ENCODE measurements around the gene DNAH12.

DNAH12 gene

DNA sequence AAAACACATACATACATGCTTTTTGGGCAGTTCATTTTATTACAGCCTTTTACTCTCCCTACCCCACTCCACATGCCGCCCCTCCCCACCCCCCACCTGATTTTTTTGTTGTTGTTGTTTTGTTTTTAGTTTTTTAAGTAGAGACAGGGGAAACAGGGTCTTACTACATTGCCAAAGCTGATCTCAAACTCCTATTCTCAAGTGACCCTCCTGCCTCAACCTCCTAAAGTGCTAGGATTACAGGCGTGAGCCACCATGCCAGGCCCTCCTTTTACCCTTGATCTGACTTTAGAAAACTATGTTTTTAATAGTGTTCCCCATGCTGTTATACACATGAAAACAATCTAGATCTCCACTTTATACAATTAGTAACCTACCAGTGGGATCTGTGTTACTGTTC, 26.7 kb upstream of the DNAH12 start:
- Histone ChIP-seq H3K36me3 (ENCODE audit: control insufficient read depth, low read length) (peaks cover 68% of the 10 kb centered on the region), H3K79me2 (ENCODE audit: control insufficient read depth, low read length) (peaks cover 28% of the 10 kb centered on the region)
- TF ChIP-seq, protein P1, sequence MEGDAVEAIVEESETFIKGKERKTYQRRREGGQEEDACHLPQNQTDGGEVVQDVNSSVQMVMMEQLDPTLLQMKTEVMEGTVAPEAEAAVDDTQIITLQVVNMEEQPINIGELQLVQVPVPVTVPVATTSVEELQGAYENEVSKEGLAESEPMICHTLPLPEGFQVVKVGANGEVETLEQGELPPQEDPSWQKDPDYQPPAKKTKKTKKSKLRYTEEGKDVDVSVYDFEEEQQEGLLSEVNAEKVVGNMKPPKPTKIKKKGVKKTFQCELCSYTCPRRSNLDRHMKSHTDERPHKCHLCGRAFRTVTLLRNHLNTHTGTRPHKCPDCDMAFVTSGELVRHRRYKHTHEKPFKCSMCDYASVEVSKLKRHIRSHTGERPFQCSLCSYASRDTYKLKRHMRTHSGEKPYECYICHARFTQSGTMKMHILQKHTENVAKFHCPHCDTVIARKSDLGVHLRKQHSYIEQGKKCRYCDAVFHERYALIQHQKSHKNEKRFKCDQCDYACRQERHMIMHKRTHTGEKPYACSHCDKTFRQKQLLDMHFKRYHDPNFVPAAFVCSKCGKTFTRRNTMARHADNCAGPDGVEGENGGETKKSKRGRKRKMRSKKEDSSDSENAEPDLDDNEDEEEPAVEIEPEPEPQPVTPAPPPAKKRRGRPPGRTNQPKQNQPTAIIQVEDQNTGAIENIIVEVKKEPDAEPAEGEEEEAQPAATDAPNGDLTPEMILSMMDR (IDR thresholded peaks at IDR 0.05; ENCODE audit: low read depth, low read length, poor library complexity, severe bottlenecking) = no peak
- no peak for TF ChIP-seq EZH2phosphoT487 (IDR thresholded peaks at IDR 0.05; ENCODE audit: borderline replicate concordance, low read length)

DNA sequence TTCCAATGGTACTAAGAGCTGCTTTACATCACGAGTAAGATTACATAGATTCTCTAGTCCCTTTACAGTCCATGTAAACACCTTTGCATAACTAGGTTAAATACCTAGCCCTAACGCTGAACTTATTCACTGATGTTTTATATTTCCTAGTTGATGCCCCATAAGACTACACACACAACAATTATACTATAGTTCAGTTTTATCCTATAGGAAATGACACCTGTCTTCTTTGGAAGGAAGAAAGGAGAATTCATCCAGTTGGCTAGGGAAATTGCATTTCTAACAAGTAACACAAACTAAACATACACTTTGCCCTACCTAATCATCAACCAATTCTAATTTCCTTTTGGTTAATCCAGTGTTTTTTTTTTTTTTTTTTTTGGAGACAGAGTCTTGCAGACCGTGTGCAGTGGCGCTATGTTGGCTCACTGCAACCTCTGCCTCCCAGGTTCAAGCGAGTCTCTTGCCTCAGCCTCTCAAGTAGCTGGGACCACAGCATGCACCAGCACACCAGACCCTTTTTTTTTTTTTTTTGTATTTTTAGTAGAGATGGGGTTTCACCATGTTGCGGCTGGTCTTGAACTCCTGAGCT, 25.8 kb upstream of the DNAH12 start:
- no peaks in the 10 kb centered on the region for H3K4me1 ChIP-seq (ENCODE audit: control insufficient read depth, low read length)

More for the DNA sequence above, 26.7 kb upstream of the DNAH12 start:
- Histone ChIP-seq H3K27me3 (ENCODE audit: control insufficient read depth, low read length) (no peaks in the 10 kb centered on the region), H3K4me1 (ENCODE audit: control insufficient read depth, low read length) (no peaks in the 10 kb centered on the region), H3F3A (ENCODE audit: control insufficient read depth, insufficient read depth) (peaks cover 6% of the 10 kb centered on the region), H3K9me3 (ENCODE audit: control insufficient read depth, insufficient read depth, low read length) (no peaks in the 10 kb centered on the region), H3K4me3 (ENCODE audit: low read length) (no peak overlapping the region), H3K9me2 (replicated peaks; ENCODE audit: control insufficient read depth, low read length) (no peaks in the 10 kb centered on the region), H3K27ac (ENCODE audit: low read depth, low read length) (no peak overlapping the region), H4K20me1 (ENCODE audit: control insufficient read depth, insufficient read depth, low read depth, low read length) (no peaks in the 10 kb centered on the region), H3K4me2 (ENCODE audit: low read length) (no peak overlapping the region)

GRCh38 chr3:57559526-57559925, 15.4 kb upstream of the DNAH12 start:
- Histone ChIP-seq H3K9me2 (replicated peaks; ENCODE audit: control insufficient read depth, low read length) (no peaks in the 10 kb centered on the region), H3K4me2 (ENCODE audit: low read length) (peak overlapping the region; percentile 96), H3K4me1 (ENCODE audit: control insufficient read depth, low read length) (peaks cover 26% of the 10 kb centered on the region), H4K20me1 (ENCODE audit: control insufficient read depth, insufficient read depth, low read depth, low read length) (peaks cover 11% of the 10 kb centered on the region), H3K27me3 (ENCODE audit: control insufficient read depth, low read length) (no peaks in the 10 kb centered on the region), H3K9me3 (ENCODE audit: control insufficient read depth, insufficient read depth, low read length) (no peaks in the 10 kb centered on the region), H3K79me2 (ENCODE audit: control insufficient read depth, low read length) (peaks cover 94% of the 10 kb centered on the region), H3F3A (ENCODE audit: control insufficient read depth, insufficient read depth) (0 out of 2 replicates have a peak, but pooled peaks cover 5% of the 10 kb centered on the region), H3K36me3 (ENCODE audit: control insufficient read depth, low read length) (peaks cover 73% of the 10 kb centered on the region), H3K4me3 (ENCODE audit: low read length) (peak overlapping the region; percentile 99), H3K27ac (ENCODE audit: low read depth, low read length) (no peak overlapping the region)
- no peak for TF ChIP-seq EZH2phosphoT487 (IDR thresholded peaks at IDR 0.05; ENCODE audit: borderline replicate concordance, low read length)
- TF ChIP-seq, protein P1 (IDR thresholded peaks at IDR 0.05; ENCODE audit: low read depth, low read length, poor library complexity, severe bottlenecking) = no peak

More for the DNA sequence above, 25.8 kb upstream of the DNAH12 start:
- no peak overlapping the region for H3K4me3 ChIP-seq (ENCODE audit: low read length)
- peaks cover 6% of the 10 kb centered on the region for H3F3A ChIP-seq (ENCODE audit: control insufficient read depth, insufficient read depth)
- no peaks in the 10 kb centered on the region for H3K9me2 ChIP-seq (replicated peaks; ENCODE audit: control insufficient read depth, low read length)
- no peaks in the 10 kb centered on the region for H3K27me3 ChIP-seq (ENCODE audit: control insufficient read depth, low read length)
- H3K27ac ChIP-seq (ENCODE audit: low read depth, low read length) = no peak overlapping the region
- H3K4me2 ChIP-seq (ENCODE audit: low read length) = no peak overlapping the region
- H3K9me3 ChIP-seq (ENCODE audit: control insufficient read depth, insufficient read depth, low read length) = no peaks in the 10 kb centered on the region
- H3K79me2 ChIP-seq (ENCODE audit: control insufficient read depth, low read length) = peaks cover 25% of the 10 kb centered on the region
- peaks cover 61% of the 10 kb centered on the region for H3K36me3 ChIP-seq (ENCODE audit: control insufficient read depth, low read length)
- H4K20me1 ChIP-seq (ENCODE audit: control insufficient read depth, insufficient read depth, low read depth, low read length) = no peaks in the 10 kb centered on the region
- TF ChIP-seq EZH2phosphoT487 (IDR thresholded peaks at IDR 0.05; ENCODE audit: borderline replicate concordance, low read length) = no peak
- TF ChIP-seq, protein P1 (IDR thresholded peaks at IDR 0.05; ENCODE audit: low read depth, low read length, poor library complexity, severe bottlenecking) = no peak

Measured in DOHH2 (cell line).